Loucy (cell line): ENCODE measurements around the gene CCDC40.
"Not testable (repeated sequence)": the region's sequence is repeated elsewhere in the genome, so short reads cannot be mapped to it uniquely, and the experiment has no call there.

ENCODE experiments used
- H2AFZ ChIP-seq: fragments of 200-600 bp; sonication (generic); 2 replicates; pipeline ENCODE4 v1.6.0; 2016; ENCODE audit warnings: antibody characterized with exemption, mild to moderate bottlenecking, low read length, moderate library complexity
- H3F3A ChIP-seq: fragments of 200-600 bp; 2 replicates; pipeline ENCODE4 v1.6.0; 2016; ENCODE audit warnings: antibody characterized with exemption, low read depth, mild to moderate bottlenecking
- H3K27me3 ChIP-seq: fragments of 200-600 bp; sonication (generic); 2 replicates; pipeline ENCODE4 v1.6.1; 2014; ENCODE audit warnings: low read length, mild to moderate bottlenecking; ENCODE audit not compliant: insufficient read depth, poor library complexity, severe bottlenecking
- H3K36me3 ChIP-seq: fragments of 200-600 bp; sonication (generic); 2 replicates; pipeline ENCODE4 v1.6.1; 2016; ENCODE audit warnings: low read length; ENCODE audit not compliant: insufficient read depth
- H3K4me1 ChIP-seq: fragments of 200-600 bp; sonication (generic); 2 replicates; pipeline ENCODE4 v1.5.1; 2014; ENCODE audit warnings: low read length, mild to moderate bottlenecking; ENCODE audit not compliant: insufficient read depth, poor library complexity, severe bottlenecking
- H3K4me2 ChIP-seq: fragments of 200-600 bp; sonication (generic); 2 replicates; pipeline ENCODE4 v1.6.0; 2014; ENCODE audit warnings: antibody characterized with exemption, low read length, low read depth, mild to moderate bottlenecking; ENCODE audit not compliant: poor library complexity, severe bottlenecking
- H3K4me3 ChIP-seq: fragments of 200-600 bp; sonication (generic); 2 replicates; pipeline ENCODE4 v1.5.1; 2014; ENCODE audit warnings: low read length, mild to moderate bottlenecking, mixed read lengths; ENCODE audit not compliant: poor library complexity, severe bottlenecking
- H3K79me2 ChIP-seq: fragments of 200-600 bp; sonication (generic); 2 replicates; pipeline ENCODE4 v1.6.1; 2014; ENCODE audit warnings: low read length; ENCODE audit not compliant: insufficient read depth
- H3K9ac ChIP-seq: fragments of 200-600 bp; sonication (generic); 2 replicates; pipeline ENCODE4 v1.6.0; 2014; ENCODE audit warnings: mild to moderate bottlenecking, low read depth, low read length, moderate library complexity; ENCODE audit not compliant: poor library complexity, severe bottlenecking
- H3K9me2 ChIP-seq: fragments of 200-600 bp; sonication (generic); replicated peaks from 2 replicates; pipeline ENCODE4 v1.6.1; 2016; ENCODE audit warnings: low read depth, low read length, mixed read lengths
- H3K9me3 ChIP-seq: fragments of 200-600 bp; sonication (generic); 2 replicates; pipeline ENCODE4 v1.6.1; 2014; ENCODE audit warnings: mild to moderate bottlenecking, antibody characterized with exemption, low read length, low read depth; ENCODE audit not compliant: insufficient read depth
- H4K20me1 ChIP-seq: fragments of 200-600 bp; sonication (generic); 2 replicates; pipeline ENCODE4 v1.6.0; 2014; ENCODE audit warnings: antibody characterized with exemption, low read length, mild to moderate bottlenecking; ENCODE audit not compliant: insufficient read depth, poor library complexity, severe bottlenecking
- CTCF ChIP-seq: fragments of 200-600 bp; sonication (generic); conservative IDR thresholded peaks from 2 replicates; pipeline ENCODE4 v1.5.1; 2014; ENCODE audit warnings: mild to moderate bottlenecking, antibody characterized with exemption, low read length
- EZH2phosphoT487 ChIP-seq: fragments of 200-600 bp; IDR thresholded peaks from 2 replicates; pipeline ENCODE4 v1.6.1; 2018; ENCODE audit warnings: antibody characterized with exemption, mild to moderate bottlenecking, moderate library complexity, borderline replicate concordance

CCDC40 gene

GRCh38 chr17:79992649-79993389, 43.6 kb upstream of the CCDC40 start:
- H4K20me1 ChIP-seq = no peaks in the 10 kb centered on the region
- no peaks in the 10 kb centered on the region for H3K36me3 ChIP-seq
- peaks cover 17% of the 10 kb centered on the region for H3F3A ChIP-seq
- no peaks in the 10 kb centered on the region for H3K9me2 ChIP-seq
- TF ChIP-seq EZH2phosphoT487 (no peak), CTCF (no peak)
- H3K9me3 ChIP-seq = no peaks in the 10 kb centered on the region
- H3K4me3 ChIP-seq = peak overlapping the region; percentile 86
- H3K4me2 ChIP-seq = peak overlapping the region; percentile 88
- peaks cover 50% of the 10 kb centered on the region for H3K4me1 ChIP-seq
- H3K27me3 ChIP-seq = no peaks in the 10 kb centered on the region
- peak overlapping the region; percentile 85 for H3K9ac ChIP-seq
- no peaks in the 10 kb centered on the region; the same call in 1 of the 2 replicates for H3K79me2 ChIP-seq
- peak overlapping the region; percentile 69 for H2AFZ ChIP-seq

- H2AFZ ChIP-seq = no peak overlapping the region
- H3K9ac ChIP-seq = peak overlapping the region; percentile 85
- no peaks in the 10 kb centered on the region; the same call in 1 of the 2 replicates for H3K79me2 ChIP-seq
- peak overlapping the region; percentile 86 for H3K4me3 ChIP-seq
- no peaks in the 10 kb centered on the region for H3K27me3 ChIP-seq
- H3K4me2 ChIP-seq = peak overlapping the region; percentile 88
- H3K36me3 ChIP-seq = no peaks in the 10 kb centered on the region
- H3K9me2 ChIP-seq = no peaks in the 10 kb centered on the region
- no peak for TF ChIP-seq CTCF
- no peak for TF ChIP-seq EZH2phosphoT487
- peaks cover 17% of the 10 kb centered on the region for H3F3A ChIP-seq
- no peaks in the 10 kb centered on the region for H4K20me1 ChIP-seq
- no peaks in the 10 kb centered on the region for H3K9me3 ChIP-seq
- peaks cover 55% of the 10 kb centered on the region for H3K4me1 ChIP-seq
Measured at GRCh38 chr17:79993390-79994227, 42.8 kb upstream of the CCDC40 start.

- not testable (repeated sequence) for H3K4me3 ChIP-seq, H2AFZ ChIP-seq, H3K27me3 ChIP-seq, H3K36me3 ChIP-seq, H3K4me2 ChIP-seq, H3K9me2 ChIP-seq, H3K79me2 ChIP-seq, H3K9me3 ChIP-seq, H3K9ac ChIP-seq, H4K20me1 ChIP-seq
- peaks cover 17% of the 10 kb centered on the region for H3F3A ChIP-seq
- H3K4me1 ChIP-seq = peaks cover 57% of the 10 kb centered on the region
Measured at GRCh38 chr17:79994228-79994569, 42.2 kb upstream of the CCDC40 start.
